ENCODE results near the gene OR4F6.
"Not testable (repeated sequence)": the region's sequence is repeated elsewhere in the genome, so short reads cannot be mapped to it uniquely, and the experiment has no call there.

OR4F6 gene, protein sequence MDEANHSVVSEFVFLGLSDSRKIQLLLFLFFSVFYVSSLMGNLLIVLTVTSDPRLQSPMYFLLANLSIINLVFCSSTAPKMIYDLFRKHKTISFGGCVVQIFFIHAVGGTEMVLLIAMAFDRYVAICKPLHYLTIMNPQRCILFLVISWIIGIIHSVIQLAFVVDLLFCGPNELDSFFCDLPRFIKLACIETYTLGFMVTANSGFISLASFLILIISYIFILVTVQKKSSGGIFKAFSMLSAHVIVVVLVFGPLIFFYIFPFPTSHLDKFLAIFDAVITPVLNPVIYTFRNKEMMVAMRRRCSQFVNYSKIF

GRCh38 chr15:101803209-101803608 lies at the start of gene OR4F6:
Gene OR4F6, plus strand, starts transcription at chr15:101803509. Its CDS starts 2,211 bp downstream, at chr15:101805720.
- no peak for DNase-seq

GRCh38 chr15:101764669-101765339 lies 38.5 kb upstream of the OR4F6 start:
- DNase-seq: not testable (repeated sequence)

DNA sequence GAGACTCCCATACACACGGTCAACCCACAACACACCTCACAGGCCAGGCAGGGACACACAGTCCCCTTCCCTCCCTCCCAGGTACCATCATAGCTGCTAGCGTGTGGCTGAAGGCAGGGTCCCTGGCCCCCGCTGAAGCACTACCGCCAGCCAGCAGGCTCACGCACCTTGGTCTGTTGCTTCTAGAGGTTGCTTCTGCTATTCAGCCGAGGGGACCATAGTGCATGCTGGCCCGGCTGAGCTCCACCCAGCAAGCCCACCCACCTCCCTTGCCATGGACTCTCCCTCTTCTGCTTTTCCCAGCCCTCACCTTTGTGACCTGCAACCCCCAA lies 38.0 kb upstream of the OR4F6 start:
- DNase-seq: not testable (repeated sequence)

DNA sequence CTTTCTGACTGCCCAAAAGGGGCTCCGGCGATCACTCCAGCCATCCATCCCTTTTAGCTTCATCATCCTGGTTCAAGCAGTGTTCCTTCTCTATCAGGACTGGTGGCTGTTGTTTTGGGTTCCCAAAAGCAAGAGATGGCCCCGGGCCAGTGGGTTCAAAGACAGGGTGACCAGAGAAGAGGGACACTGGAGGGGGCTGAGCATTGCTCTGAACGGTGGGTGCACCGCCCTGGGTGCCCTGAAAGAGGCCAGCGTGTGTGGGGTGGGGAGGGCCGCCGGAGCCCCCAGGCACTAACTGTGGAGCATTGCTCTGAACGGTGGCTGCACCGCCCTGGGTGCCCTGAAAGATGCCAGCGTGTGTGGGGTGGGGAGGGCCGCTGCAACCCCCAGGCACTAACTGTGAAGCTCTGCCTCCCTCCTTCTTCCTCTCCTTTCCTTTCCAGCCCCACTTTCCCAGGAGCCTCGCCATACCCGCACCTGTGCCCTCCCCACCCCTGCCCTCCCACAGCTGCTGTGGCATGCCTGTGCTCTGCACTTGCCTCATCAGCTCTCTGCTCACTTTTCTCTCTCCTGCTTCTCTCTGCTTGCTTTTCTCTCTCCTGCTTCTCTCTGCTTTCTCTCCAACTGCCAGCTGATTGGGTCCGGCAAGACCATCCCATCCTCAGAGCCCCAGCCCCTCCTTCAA lies 37.4 kb upstream of the OR4F6 start:
- DNase-seq: no peak

DNA sequence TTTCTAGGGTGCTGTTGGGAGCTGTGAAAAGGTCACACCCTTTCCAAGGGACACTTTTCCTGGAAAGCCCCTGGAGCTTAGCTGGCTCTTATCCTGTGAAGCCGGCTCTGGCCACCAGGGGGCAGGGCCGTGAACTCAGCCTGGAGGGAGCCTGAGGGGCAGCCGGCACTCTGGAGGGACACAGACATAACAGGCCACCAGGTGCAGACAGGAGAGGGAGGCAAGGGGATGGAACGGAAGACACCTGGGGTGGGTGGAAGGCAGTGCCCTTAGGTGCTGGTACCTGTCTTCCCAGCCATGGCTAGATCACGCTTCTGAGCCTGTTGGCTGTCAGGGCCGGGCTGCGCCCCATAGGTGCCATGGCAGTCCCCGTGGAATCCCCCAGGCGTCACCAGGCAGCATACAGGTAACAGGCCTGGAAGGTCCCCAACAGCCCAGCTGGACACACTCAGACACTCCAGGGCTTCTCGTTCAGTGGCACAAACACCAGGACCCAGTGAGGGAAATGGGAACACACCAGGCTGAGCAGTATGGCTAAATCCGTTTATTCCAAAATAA lies 36.1 kb upstream of the OR4F6 start:
- not testable (repeated sequence) for DNase-seq

GRCh38 chr15:101772921-101773320 lies 30.4 kb upstream of the OR4F6 start:
- DNase-seq: no peak

DNA sequence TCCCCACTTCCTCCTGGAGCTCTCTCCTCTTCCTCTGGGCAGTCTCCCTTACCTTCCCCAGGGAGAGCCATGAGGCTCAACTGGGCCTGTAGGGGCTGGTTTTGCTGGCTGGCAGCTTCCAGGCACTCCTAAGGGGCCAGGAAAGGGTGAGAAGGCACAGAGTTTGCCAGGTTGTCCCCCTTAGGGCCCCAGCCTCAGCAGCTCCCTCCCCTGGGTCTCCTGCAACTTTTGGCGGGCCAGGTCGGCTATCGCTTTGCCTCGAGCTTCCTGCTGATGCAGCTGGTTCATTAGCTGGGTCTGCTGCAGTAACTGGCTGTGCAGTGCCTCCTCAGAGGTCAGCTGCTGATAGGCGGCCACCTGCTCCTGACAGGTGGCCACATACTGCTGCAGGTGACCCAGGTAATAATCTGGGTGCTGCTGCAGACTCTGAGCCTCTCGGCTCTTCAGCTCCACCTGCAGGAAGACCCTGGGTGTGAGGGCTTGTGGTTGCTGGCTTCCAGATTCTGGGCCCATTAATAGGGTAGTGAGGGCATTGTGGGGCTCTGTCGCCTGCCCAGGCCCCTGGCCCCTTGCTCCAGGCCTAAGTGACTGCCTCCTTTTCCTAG lies 29.7 kb upstream of the OR4F6 start:
- no peak for DNase-seq

DNA sequence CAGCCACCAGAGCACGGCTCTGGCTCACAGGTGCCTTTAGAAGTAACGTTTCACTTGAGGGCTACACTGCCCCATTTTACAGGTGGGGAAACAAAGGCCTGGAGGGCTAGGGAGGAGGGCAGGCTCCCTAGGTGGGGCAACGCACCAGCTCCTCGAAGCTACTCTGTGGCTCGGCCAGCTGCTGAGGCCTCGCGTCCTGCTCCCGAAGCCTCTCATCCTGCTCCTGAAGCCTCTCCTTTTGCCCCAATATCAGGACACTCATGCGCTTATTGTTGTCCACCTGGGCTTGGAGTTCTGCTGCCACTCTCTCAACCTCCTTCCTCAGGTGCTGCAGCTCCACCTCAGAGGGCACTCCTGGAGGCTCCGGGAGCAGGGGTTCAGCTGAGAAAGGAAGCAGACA lies 28.2 kb upstream of the OR4F6 start:
- DNase-seq: no peak

- not testable (repeated sequence) for DNase-seq
Measured at GRCh38 chr15:101778576-101778975, 24.7 kb upstream of the OR4F6 start.

DNA sequence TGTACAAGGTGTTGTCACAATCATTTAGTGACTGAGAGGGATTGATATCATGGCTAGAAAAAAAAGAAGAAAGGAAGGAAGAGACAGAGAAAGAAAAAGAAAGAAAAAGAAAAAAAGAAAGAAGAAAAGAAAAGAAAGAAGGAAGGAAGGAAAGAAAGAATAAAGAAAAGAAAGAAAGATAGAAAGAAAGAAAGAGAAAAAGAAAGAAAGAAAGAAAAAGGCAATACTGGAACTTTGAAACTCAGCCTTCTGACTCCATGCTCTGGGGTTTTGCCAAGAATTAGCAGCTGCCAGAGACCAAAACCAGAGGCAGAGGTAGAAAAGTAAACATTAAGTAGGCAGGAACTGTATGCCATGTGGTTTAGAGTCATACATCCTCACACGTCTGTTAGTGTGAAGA lies 23.1 kb upstream of the OR4F6 start:
- DNase-seq: not testable (repeated sequence)

GRCh38 chr15:101781928-101782327 lies 21.4 kb upstream of the OR4F6 start:
- no peak for DNase-seq

- DNase-seq: no peak
Measured at GRCh38 chr15:101784644-101785043, 18.7 kb upstream of the OR4F6 start.

DNA sequence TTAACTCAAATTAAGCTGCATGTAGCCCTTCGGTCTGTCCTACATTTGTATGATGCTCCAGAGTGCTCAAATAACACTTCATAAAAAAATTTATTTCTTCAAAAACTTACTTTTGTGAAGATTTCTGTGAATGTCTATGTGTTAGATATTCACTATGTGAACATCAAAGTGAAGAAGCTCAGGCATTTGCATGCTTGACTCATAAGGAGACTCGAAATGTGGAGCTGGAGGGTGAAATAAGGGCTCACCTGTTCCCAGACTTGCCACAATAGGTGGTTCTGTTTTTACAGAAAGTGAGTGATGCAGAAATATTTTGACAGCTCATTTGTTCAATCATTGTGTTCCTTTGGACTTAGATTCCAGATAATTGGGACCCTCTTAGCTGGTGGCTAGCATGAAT lies 16.9 kb upstream of the OR4F6 start:
- DNase-seq: not testable (repeated sequence)

- DNase-seq: not testable (repeated sequence)
Measured at GRCh38 chr15:101788001-101788400, 15.3 kb upstream of the OR4F6 start.

- DNase-seq: not testable (repeated sequence)
Measured at GRCh38 chr15:101788503-101789269, 14.6 kb upstream of the OR4F6 start.

- DNase-seq: not testable (repeated sequence)
Measured at GRCh38 chr15:101790748-101791147, 12.6 kb upstream of the OR4F6 start.

GRCh38 chr15:101793981-101794380 lies 9.3 kb upstream of the OR4F6 start:
- not testable (repeated sequence) for DNase-seq

- no peak for DNase-seq
Measured at GRCh38 chr15:101795455-101795854, 7.9 kb upstream of the OR4F6 start.

DNA sequence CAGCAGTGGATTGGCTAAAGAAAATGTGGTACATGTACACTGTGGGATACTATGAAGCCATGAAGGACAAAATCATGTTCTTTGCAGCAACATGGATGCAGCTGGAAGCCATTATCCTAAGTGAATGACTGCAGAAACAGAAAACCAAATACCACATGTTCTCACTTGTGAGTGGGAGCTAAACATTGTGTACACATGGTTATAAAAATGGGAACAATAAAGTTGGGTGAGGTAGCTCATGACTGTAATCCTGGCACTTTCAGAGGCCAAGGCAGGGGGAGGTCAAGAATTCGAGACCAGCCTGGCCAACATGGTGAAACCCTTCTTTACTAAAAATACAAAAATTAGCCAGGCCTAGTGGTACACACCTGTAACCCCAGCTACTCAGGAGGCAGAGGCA lies 3.6 kb upstream of the OR4F6 start:
- DNase-seq: no peak

GRCh38 chr15:101801048-101801447 lies 2.3 kb upstream of the OR4F6 start:
- DNase-seq: no peak

DNA sequence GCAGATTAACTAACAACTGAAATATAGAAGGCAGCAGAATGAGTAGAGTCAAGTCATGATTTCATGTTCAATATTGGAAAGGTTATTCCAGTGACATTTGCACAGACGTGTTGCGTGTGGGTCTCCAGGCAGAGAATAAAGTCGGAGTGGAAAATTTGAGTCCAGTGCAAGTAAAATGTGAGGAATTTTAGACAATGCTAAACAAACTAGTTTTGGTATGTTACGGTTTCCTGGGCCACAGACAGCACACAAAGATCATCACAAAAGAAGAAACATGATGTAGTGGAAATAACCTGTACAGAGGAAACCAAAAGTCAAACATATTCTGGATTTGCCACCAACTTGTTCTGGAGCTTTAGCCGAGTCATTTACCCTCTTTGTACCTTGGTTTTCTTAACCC lies 367 bp downstream of the OR4F6 start:
- DNase-seq: no peak

- no peak for DNase-seq
Measured at GRCh38 chr15:101804375-101804774, 1.1 kb downstream of the OR4F6 start.

Measured in NCI-H446 (cell line).